Ovary (tissue), 3 donors: ENCODE measurements around the gene FAS.

Experiments used
- EP300 ChIP-seq: sonication (generic); formaldehyde crosslinking; IDR thresholded peaks from one replicate; pipeline ENCODE4 v1.6.1; 2017; ENCODE audit warnings: antibody characterized with exemption
- POLR2A ChIP-seq: fragments of 450-650 bp; IDR thresholded peaks from one replicate; pipeline ENCODE4 v1.6.1; 2017; ENCODE audit warnings: antibody characterized with exemption, mild to moderate bottlenecking, moderate library complexity
- TF ChIP-seq, protein P1 (sequence below), 3 donors: fragments of 450-650 bp in 2 of 3; fragments of 200-600 bp in 1 of 3; IDR thresholded peaks; one replicate each; pipeline versions ENCODE4 v1.5.1 to v1.8.0; 2016 to 2022; ENCODE audit warnings: antibody characterized with exemption in 3 of 3, mild to moderate bottlenecking in 1 of 3
- donor health status: DM: no; HTN: no; CAD: no.

DNA sequence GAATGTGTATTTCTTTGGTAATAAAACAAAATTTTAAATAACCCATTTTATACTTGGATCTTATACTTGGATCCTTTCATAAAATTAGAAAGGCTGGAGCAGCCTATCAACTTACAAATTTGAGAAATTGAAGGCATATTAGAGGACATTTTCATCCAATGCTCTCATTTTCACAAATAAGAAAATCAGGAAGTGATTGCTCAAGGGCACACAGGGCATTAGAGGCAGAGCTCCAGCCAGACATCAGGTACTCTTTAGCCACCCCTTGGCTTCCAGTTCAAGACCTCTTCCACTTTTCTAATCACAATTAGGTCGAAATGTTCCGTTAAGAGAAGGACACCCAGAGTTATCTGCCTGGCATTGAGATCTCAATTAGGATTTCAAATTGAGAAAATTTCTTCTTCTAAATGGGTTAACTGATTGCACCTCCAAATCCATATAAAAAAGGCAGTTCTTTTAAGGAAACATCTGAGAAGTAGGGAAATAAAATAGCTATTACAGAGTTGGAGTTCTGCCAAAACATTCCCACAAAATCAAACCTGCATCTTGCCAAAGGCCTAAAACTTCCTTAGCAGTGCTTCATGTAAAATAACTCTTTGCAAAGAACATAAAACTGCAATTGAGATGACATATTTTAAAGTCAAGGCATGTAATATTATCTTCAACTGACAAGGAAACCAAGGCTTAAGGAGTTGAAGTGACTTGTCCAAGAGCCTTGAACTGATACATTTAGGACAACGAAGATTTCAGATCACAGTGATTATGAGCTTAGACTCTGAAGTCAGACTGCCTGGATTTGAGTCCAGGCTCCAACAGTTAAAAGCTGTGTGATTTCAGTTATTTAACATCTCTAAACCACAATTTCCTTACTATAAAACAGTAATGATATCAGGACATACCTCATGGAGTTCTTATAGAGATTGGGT is 40.4 kb upstream of the FAS start:
- TF ChIP-seq EP300 (no peak), POLR2A (no peak)
- TF ChIP-seq, protein P1, sequence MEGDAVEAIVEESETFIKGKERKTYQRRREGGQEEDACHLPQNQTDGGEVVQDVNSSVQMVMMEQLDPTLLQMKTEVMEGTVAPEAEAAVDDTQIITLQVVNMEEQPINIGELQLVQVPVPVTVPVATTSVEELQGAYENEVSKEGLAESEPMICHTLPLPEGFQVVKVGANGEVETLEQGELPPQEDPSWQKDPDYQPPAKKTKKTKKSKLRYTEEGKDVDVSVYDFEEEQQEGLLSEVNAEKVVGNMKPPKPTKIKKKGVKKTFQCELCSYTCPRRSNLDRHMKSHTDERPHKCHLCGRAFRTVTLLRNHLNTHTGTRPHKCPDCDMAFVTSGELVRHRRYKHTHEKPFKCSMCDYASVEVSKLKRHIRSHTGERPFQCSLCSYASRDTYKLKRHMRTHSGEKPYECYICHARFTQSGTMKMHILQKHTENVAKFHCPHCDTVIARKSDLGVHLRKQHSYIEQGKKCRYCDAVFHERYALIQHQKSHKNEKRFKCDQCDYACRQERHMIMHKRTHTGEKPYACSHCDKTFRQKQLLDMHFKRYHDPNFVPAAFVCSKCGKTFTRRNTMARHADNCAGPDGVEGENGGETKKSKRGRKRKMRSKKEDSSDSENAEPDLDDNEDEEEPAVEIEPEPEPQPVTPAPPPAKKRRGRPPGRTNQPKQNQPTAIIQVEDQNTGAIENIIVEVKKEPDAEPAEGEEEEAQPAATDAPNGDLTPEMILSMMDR (IDR thresholded peaks at IDR 0.05) = no peak
